T-helper 1 cell (primary cell): ENCODE results near the gene IP6K1.
"Not testable (repeated sequence)": the region's sequence is repeated elsewhere in the genome, so short reads cannot be mapped to it uniquely, and the experiment has no call there.

ENCODE experiments used
- DNase-seq, 5 donors: peaks; one replicate each; pipeline ENCODE4 v3.0.0-alpha.2; 2012 to 2020

Gene IP6K1

GRCh38 chr3:49686769-49687423 lies 99.4 kb downstream of the IP6K1 start:
- peak in 3 of 5 donors; percentile 24 to 32 (median 26) for DNase-seq

- peak in 2 of 5 donors; percentile 17 to 31 for DNase-seq
Observed at GRCh38 chr3:49686346-49686745, 100.0 kb downstream of the IP6K1 start.

- DNase-seq = not testable (repeated sequence)
Observed at GRCh38 chr3:49685846-49686245, 100.5 kb downstream of the IP6K1 start.

DNA sequence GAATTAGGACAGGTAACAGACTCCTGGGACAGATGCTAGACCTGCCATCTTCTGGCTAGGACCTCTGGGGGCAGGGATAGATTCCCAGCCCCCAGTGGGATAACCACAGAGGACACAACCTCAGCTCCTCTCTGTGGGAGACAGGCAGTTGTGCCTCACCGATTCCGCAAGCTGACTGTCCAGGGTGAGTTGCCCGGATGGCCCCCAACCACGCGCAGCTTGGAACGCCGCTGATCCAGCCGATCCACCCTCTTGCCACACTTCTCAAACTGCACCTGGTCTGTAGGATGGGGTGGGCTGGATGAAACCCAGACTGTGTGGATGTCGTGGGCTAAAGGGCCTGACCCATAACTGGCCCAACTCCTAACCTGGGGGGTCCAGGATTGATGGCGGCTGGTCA lies 101.2 kb downstream of the IP6K1 start:
- not testable (repeated sequence) for DNase-seq

DNA sequence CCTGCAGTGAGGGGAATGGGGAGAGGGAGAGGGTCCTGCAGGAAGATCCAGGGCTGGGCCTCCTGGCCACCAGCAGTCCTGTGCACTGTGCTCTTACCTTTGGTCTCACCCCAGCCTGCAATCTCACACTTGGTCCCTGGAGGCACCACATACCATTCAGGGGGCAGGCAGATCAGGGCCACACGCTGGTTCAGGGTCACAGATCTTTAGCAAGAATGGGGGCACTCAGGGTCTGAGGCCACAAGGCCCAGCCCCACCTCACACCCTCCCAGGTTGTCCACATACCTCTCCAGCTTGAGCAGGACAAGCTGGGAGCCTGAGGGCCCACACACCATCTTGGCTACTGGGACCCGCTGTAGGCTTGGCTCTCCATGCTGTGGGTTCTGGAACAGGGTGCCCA lies 101.9 kb downstream of the IP6K1 start:
- DNase-seq = not testable (repeated sequence)

GRCh38 chr3:49683162-49683561 lies 103.2 kb downstream of the IP6K1 start:
- no peak for DNase-seq

DNA sequence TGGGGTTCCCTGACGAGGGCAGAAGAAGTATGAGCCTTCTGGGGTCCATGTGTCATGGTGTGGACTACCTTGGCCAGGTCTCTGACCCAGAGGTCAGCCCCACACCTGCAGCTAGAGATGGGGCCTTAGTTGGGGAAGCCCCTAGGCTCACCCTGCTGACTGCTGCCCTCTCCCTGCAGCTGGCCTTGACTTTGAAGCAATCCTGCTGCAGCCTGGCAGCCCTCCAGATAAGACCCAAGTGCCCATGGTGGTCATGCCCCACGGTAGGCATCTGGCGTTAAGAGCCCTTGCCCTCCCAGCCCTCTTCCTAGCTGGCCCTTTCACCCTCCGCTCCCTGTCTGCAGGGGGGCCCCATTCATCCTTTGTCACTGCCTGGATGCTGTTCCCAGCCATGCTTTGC lies 104.8 kb downstream of the IP6K1 start:
- DNase-seq = no peak

- no peak for DNase-seq
Observed at GRCh38 chr3:49681232-49681522, 105.2 kb downstream of the IP6K1 start.

DNA sequence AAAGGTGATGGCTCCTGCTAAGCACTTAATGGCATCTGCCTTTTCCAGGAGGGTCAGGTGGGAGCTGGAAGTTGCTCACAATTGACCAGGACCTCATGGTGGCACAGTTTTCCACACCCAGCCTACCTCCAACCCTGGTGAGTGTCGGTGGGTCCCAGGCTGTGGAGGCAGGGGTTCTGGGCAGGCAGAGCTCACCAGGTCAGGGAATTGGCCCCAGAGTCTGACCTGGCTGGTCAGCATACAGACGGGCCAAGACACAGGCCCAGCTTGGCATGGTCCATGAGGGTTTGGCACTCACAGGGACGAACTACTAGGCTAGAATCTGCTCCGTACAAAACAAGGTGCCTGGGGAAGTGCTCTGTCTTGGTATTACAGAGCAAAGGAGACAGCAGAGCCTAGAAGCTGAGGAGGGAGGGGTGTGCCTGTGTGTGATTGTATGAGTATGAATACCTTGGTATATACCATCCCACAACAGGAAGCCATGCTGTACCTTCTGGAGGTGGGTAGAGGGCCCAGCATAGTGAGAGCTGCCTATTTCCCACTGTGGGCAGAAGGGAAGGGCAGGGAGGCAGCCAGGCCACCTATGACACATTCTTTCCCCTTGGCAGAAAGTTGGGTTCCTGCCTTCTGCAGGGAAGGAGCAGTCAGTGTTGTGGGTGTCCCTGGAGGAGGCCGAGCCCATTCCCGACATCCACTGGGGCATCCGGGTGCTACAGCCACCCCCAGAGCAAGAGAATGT lies 105.7 kb downstream of the IP6K1 start:
- no peak for DNase-seq

DNA sequence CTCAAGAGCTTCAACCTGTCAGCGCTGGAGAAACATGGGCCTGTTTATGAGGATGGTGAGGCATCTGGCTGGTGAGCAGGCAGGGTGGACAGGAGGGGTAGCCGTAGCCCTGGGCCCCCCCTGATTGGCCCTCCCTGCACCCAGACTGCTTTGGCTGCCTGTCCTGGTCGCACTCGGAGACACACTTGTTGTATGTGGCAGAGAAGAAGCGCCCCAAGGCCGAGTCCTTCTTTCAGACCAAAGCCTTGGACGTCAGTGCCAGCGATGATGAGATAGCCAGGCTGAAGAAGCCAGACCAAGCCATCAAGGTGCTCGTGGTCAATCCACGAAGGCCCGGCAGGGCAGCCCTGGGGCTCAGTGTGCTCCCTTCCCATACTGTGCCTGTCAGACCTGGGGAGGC lies 110.4 kb downstream of the IP6K1 start:
- no peak for DNase-seq

- no peak for DNase-seq
Observed at GRCh38 chr3:49674497-49674983, 111.8 kb downstream of the IP6K1 start.
